GM12873 (cell line): Measurements from ENCODE around the gene SNUPN.

ENCODE experiments used
- TF ChIP-seq, protein P1 (sequence below): IDR thresholded peaks from 2 replicates; pipeline ENCODE4 v1.5.1; 2012; ENCODE audit warnings: low read depth, mild to moderate bottlenecking, moderate library complexity, low read length, control low read depth; ENCODE audit not compliant: insufficient read depth; ENCODE audit errors: missing control alignments

SNUPN gene

GRCh38 chr15:75646112-75646943 is 20.8 kb upstream of the SNUPN start:
- TF ChIP-seq, protein P1, sequence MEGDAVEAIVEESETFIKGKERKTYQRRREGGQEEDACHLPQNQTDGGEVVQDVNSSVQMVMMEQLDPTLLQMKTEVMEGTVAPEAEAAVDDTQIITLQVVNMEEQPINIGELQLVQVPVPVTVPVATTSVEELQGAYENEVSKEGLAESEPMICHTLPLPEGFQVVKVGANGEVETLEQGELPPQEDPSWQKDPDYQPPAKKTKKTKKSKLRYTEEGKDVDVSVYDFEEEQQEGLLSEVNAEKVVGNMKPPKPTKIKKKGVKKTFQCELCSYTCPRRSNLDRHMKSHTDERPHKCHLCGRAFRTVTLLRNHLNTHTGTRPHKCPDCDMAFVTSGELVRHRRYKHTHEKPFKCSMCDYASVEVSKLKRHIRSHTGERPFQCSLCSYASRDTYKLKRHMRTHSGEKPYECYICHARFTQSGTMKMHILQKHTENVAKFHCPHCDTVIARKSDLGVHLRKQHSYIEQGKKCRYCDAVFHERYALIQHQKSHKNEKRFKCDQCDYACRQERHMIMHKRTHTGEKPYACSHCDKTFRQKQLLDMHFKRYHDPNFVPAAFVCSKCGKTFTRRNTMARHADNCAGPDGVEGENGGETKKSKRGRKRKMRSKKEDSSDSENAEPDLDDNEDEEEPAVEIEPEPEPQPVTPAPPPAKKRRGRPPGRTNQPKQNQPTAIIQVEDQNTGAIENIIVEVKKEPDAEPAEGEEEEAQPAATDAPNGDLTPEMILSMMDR: no peak

DNA sequence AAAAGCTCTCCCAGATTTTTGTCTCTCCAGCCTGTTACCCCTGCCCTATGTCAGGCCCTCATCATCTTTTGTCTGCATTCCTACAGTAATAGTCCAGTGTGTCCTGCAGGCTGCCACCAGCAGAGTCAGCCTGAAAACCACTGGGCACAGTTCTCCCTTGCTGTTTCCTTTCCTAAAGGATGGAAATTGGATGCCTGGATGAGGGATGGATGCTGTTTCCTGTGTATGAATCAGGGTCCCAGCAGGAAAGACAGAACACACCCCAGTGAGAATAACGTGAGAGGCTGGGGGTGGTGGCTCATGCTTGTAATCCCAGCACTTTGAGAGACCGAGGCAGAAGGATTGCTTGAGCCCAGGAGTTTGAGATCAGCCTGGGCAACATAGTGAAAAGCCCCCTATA is 18.9 kb upstream of the SNUPN start:
- TF ChIP-seq, protein P1: no peak

DNA sequence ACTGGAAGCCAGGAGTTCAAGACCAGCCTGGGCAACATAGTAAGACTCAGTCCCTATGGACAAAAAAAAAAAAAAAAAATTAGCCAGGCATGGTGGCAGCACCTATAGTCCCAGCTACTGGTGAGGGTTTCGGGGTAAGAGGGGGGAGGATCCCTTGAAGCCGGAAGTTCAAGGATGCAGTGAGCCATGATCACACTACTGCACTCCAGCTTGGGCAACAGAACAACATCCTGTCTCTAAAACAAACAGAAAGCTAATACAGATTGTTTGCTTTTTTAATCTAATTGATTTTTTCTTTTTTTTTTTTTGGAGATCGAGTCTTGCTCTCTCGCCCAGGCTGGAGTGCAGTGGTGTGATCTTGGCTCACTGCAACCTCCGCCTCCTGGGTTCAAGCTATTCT is 16.1 kb upstream of the SNUPN start:
- TF ChIP-seq, protein P1: no peak

DNA sequence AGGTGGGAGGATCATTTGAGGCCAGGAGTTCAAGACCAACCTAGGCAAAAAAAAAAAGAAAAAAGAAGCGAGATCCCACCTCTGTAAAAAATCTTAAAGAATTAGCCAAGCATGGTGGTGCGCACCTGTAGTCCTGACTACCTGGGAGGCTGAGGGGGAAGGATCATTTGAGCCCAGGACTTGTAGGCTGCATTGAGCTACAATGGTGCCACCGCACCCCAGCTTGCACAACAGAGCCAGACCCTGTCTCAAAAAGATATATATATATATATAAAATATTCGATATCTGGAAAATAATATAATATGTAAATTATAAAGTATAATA is 15.6 kb upstream of the SNUPN start:
- TF ChIP-seq, protein P1: no peak

DNA sequence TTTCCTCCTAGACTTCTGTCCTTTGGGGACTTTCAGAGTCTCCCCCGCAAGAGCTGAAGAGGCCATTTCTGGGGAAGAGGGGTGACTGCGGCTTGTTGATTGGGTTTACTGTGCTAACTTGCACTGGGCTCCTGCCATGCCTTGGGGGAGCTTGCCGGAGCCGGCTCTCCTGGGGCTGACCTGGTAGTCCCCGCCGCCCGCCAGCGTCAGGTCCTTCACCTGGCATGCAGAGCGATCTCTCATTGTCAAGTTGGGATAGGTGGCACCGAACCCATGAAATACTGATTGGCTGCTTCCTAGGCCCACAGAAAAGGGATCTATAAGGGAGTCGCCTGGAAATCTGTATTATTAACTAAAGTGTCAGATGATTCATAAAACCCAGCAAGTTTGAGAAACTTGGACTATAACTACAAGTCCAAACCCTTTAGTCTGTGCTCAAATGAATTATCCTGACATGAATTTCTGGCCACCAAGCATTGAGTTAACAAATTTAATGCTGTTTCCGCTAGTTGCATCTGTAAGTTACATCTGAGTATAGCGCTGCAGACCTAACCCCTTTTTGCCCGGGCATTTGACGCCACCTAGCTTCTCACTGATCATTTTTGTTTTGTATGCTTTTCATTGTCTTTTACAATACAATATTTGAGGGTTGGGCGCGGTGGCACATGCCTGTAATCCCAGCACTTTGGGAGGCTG is 15.1 kb upstream of the SNUPN start:
- TF ChIP-seq, protein P1: peak; percentile 44

- TF ChIP-seq, protein P1: no peak
Observed at GRCh38 chr15:75639709-75640482, 14.4 kb upstream of the SNUPN start, which contains the start of gene IMP3. IMP3 (minus strand) TSS chr15:75640224; CDS start chr15:75640168, 56 bp downstream.

DNA sequence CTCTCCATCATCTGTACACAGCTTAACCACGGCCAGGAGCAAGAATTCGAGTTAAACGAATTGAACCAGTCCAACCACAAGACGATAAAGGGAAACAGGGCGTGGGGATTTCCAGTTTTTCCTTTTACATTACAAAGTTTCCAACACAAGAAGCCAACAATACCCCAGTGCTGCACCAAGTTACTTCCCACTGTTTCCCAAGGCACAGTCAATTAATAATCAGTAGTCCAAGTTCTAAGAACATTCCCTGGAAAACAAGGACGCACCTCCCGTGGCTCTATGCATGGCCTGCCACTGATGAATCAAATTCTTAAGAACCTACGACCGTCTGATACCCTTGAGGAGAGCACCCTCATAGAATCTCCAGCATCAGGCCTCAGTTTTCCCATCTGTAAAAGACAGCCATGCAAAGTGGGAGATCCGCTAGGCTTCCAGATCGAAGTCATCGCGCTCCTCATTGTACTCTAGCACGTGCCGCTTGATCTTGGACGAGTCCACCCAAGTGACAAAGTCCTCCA is 13.7 kb upstream of the SNUPN start:
- TF ChIP-seq, protein P1: no peak
